NB4 (cell line): ENCODE results near the gene NGF.

Source experiments
- CTCF ChIP-seq: IDR thresholded peaks from one replicate; pipeline ENCODE4 v1.5.1; 2012; ENCODE audit warnings: low read depth, low read length
- MAX ChIP-seq: IDR thresholded peaks from 2 replicates; pipeline ENCODE4 v1.6.1; 2011; ENCODE audit warnings: low read depth, low read length
- POLR2A ChIP-seq: IDR thresholded peaks from 2 replicates; pipeline ENCODE4 v1.6.1; 2011; ENCODE audit warnings: mild to moderate bottlenecking; ENCODE audit not compliant: insufficient read length; ENCODE audit errors: extremely low read depth

- TF ChIP-seq CTCF (no peak), MAX (no peak), POLR2A (no peak)
Observed at GRCh38 chr1:115355069-115355468, 17.0 kb upstream of the NGF start.
